GM18517 (cell line): ENCODE measurements around the gene LRRTM4.
"Not testable (repeated sequence)": the region's sequence is repeated elsewhere in the genome, so short reads cannot be mapped to it uniquely, and the experiment has no call there.

Experiments used
- ATAC-seq: cut with Tn5 transposase; IDR thresholded peaks from one replicate; pipeline ENCODE4 v1.9.1; 2021; ENCODE audit warnings: mild to moderate bottlenecking, moderate library complexity; ENCODE audit not compliant: unreplicated experiment

The LRRTM4 gene

GRCh38 chr2:76793647-76794334 is 728.4 kb downstream of the LRRTM4 start:
- ATAC-seq = no peak

GRCh38 chr2:76781313-76781712 is 740.9 kb downstream of the LRRTM4 start:
- not testable (repeated sequence) for ATAC-seq

GRCh38 chr2:76763276-76763675 is 758.9 kb downstream of the LRRTM4 start:
- ATAC-seq = no peak

- ATAC-seq = no peak
Measured at GRCh38 chr2:76760367-76760704, 761.8 kb downstream of the LRRTM4 start.

GRCh38 chr2:76759634-76760366 is 762.4 kb downstream of the LRRTM4 start:
- no peak for ATAC-seq

GRCh38 chr2:76752506-76752905 is 769.7 kb downstream of the LRRTM4 start:
- ATAC-seq = no peak

- no peak for ATAC-seq
Measured at GRCh38 chr2:76749858-76750257, 772.3 kb downstream of the LRRTM4 start.

- ATAC-seq = no peak
Measured at GRCh38 chr2:76748581-76749296, 773.4 kb downstream of the LRRTM4 start.

- ATAC-seq = no peak
Measured at GRCh38 chr2:76745605-76746004, 776.6 kb downstream of the LRRTM4 start.

- no peak for ATAC-seq
Measured at GRCh38 chr2:76737607-76738006, 784.6 kb downstream of the LRRTM4 start.

- no peak for ATAC-seq
Measured at GRCh38 chr2:76733736-76734135, 788.4 kb downstream of the LRRTM4 start.

GRCh38 chr2:76731157-76731556 is 791.0 kb downstream of the LRRTM4 start:
- ATAC-seq = no peak

- ATAC-seq = no peak
Measured at GRCh38 chr2:76730021-76730420, 792.2 kb downstream of the LRRTM4 start.

GRCh38 chr2:76721226-76721625 is 801.0 kb downstream of the LRRTM4 start:
- ATAC-seq = no peak

- no peak for ATAC-seq
Measured at GRCh38 chr2:76713312-76713711, 808.9 kb downstream of the LRRTM4 start.

- no peak for ATAC-seq
Measured at GRCh38 chr2:76711490-76711889, 810.7 kb downstream of the LRRTM4 start.

GRCh38 chr2:76700894-76701293 is 821.3 kb downstream of the LRRTM4 start:
- ATAC-seq = no peak

- not testable (repeated sequence) for ATAC-seq
Measured at GRCh38 chr2:76697998-76698713, 824.0 kb downstream of the LRRTM4 start.
